Spleen (tissue), 11 donors: Measurements from ENCODE around the gene EVA1C. TPM values are rescaled to one million over a fixed set of nuclear protein-coding genes. Genes with fewer than 3 reads are reported as not detected.

Experiments
- DNase-seq: peaks from one replicate; pipeline ENCODE4 v3.0.0-alpha.2; 2020
- H3K27ac ChIP-seq, 8 donors: fragments of 200-600 bp; sonication (generic) in 7 of 8; 1 replicate in 4 of 8; 2 replicates in 4 of 8; pipeline versions ENCODE4 v1.5.0 to v1.8.0; 2016 to 2021; ENCODE audit warnings: inconsistent platforms in 4 of 8, mild to moderate bottlenecking in 4 of 8, moderate library complexity in 1 of 8
- H3K27me3 ChIP-seq, 7 donors: fragments of 200-600 bp; sonication (generic) in 6 of 7; replicated peaks in 1 of 7; 1 replicate in 4 of 7; 2 replicates in 3 of 7; pipeline versions ENCODE4 v1.5.0 to v1.8.0; 2016 to 2021; ENCODE audit warnings: inconsistent platforms in 3 of 7, mild to moderate bottlenecking in 1 of 7
- H3K36me3 ChIP-seq, 6 donors: fragments of 200-600 bp; sonication (generic) in 5 of 6; 1 replicate in 4 of 6; 2 replicates in 2 of 6; pipeline versions ENCODE4 v1.5.0 to v1.8.0; 2016 to 2021; ENCODE audit warnings: inconsistent platforms in 2 of 6
- H3K4me1 ChIP-seq, 6 donors: fragments of 200-600 bp; sonication (generic) in 5 of 6; 1 replicate in 3 of 6; 2 replicates in 3 of 6; pipeline versions ENCODE4 v1.5.0 to v1.8.0; 2016 to 2021; ENCODE audit warnings: inconsistent platforms in 3 of 6
- H3K4me3 ChIP-seq, 8 donors: fragments of 200-600 bp; sonication (generic) in 7 of 8; 1 replicate in 4 of 8; 2 replicates in 4 of 8; pipeline versions ENCODE4 v1.5.0 to v1.8.0; 2016 to 2021; ENCODE audit warnings: inconsistent platforms in 4 of 8, mild to moderate bottlenecking in 4 of 8, moderate library complexity in 2 of 8
- H3K9me3 ChIP-seq, 8 donors: fragments of 200-600 bp; sonication (generic) in 7 of 8; 1 replicate in 4 of 8; 2 replicates in 4 of 8; pipeline versions ENCODE4 v1.5.0 to v1.8.0; 2016 to 2021; ENCODE audit warnings: inconsistent platforms in 4 of 8
- POLR2A ChIP-seq, 3 donors: fragments of 450-650 bp; IDR thresholded peaks; one replicate each; pipeline ENCODE4 v1.5.1; 2017; ENCODE audit warnings: antibody characterized with exemption in 3 of 3, mild to moderate bottlenecking in 1 of 3
- POLR2AphosphoS5 ChIP-seq, 3 donors: sonication (generic); formaldehyde crosslinking; IDR thresholded peaks; one replicate each; pipeline ENCODE4 v1.5.1; 2017; ENCODE audit warnings: antibody characterized with exemption in 3 of 3
- WGBS, 5 donors: extraction: QIAGEN DNeasy Blood & Tissue Kit in 3 of 5; methylation state at CpG; one replicate each; pipeline versions ENCODE4 v1.1.5 to v1.1.7; 2013 to 2018; 5-methylcytosine and 5-hydroxymethylcytosine counted together
- intact Hi-C: fragments of 100-400 bp; cut with DNase I; formaldehyde crosslinking; loops from one replicate; pipeline ENCODE4 v1.15.0; 2023; ENCODE audit warnings: low total_unique reads
- polyA plus RNA-seq, 3 donors: library from polyadenylated mRNA; stranded (reverse); fragments of 200-250 nt; gene quantifications; one replicate each; pipeline ENCODE4 v1.2.1, GENCODE V29; 2013
- total RNA-seq, 7 donors: library from RNA; depleted of rRNA in 3 of 7; stranded (reverse); fragments of >200 nt in 3 of 7; fragmentation: NEBNext Ultra II Directional in 4 of 7; extraction: Animal tissue kit (Norgen Biotek cat#: 25700) in 4 of 7; gene quantifications; one replicate each; pipeline versions ENCODE4 v1.1.0 to v1.2.1, GENCODE V29; 2016 to 2021
- TF ChIP-seq, protein P1 (sequence below), 11 experiments: fragments of 200-600 bp in 7 of 11; fragments of 450-650 bp in 4 of 11; sonication (generic) in 4 of 11; IDR thresholded peaks in 8 of 11; conservative IDR thresholded peaks in 3 of 11; 1 replicate in 7 of 11; 2 replicates in 4 of 11; pipeline versions ENCODE4 v1.4.0 to v1.8.0; 2016 to 2021; ENCODE audit warnings: antibody characterized with exemption in 11 of 11, inconsistent platforms in 4 of 11, mild to moderate bottlenecking in 1 of 11
- donor health status: healthy with polysubstance abuse.
- donor health status: DM: no; HTN: no; CAD: no; lungs with moderate emphysema.
- donor health status: DM: no; HTN: no; CAD: no.
- donor health status: Bipolar disorder and iron deficiency.
- donor health status: healthy.
- donor health status: DM: no; HTN: no; CAD: no.
- donor health status: DM: yes; HTN: yes; CAD: no.

The EVA1C gene
- total and polyA plus RNA-seq, 10 donors, result 11.9 to 39.4 (median 25.4) TPM

DNA sequence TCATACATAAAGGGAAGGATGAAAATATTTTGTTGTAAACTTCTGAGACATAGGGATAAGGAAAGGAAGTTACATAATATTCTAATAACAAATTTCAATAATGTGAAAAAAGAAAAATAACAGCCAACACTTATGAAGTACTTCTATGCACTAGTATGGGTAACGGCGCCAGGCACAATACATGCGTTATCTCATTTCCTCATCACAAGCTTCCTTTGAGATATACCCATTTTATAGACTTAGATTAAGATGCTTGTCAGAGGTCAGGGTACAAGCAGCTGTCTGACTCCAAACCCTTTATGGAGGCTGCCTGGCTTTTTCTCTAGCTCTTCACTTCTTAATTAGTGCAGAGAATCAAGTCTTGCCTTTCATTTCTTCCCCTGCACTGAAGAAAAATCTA, 131.5 kb downstream of the EVA1C start:
- Histone ChIP-seq H3K27me3 (no peaks in the 10 kb centered on the region), H3K36me3 (no peaks in the 10 kb centered on the region), H3K27ac (no peak overlapping the region), H3K4me3 (no peak overlapping the region), H3K9me3 (no peaks in the 10 kb centered on the region), H3K4me1 (peaks cover 0 to 1% (median 0%) of the 10 kb centered on the region in 6 donors)
- TF ChIP-seq, protein P1, sequence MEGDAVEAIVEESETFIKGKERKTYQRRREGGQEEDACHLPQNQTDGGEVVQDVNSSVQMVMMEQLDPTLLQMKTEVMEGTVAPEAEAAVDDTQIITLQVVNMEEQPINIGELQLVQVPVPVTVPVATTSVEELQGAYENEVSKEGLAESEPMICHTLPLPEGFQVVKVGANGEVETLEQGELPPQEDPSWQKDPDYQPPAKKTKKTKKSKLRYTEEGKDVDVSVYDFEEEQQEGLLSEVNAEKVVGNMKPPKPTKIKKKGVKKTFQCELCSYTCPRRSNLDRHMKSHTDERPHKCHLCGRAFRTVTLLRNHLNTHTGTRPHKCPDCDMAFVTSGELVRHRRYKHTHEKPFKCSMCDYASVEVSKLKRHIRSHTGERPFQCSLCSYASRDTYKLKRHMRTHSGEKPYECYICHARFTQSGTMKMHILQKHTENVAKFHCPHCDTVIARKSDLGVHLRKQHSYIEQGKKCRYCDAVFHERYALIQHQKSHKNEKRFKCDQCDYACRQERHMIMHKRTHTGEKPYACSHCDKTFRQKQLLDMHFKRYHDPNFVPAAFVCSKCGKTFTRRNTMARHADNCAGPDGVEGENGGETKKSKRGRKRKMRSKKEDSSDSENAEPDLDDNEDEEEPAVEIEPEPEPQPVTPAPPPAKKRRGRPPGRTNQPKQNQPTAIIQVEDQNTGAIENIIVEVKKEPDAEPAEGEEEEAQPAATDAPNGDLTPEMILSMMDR (IDR thresholded peaks at IDR 0.05 in 8 of 11, conservative IDR thresholded peaks at IDR 0.05 in 3 of 11), result no peak
- no peak for TF ChIP-seq POLR2A (IDR thresholded peaks at IDR 0.05)
- no peak for TF ChIP-seq POLR2AphosphoS5 (IDR thresholded peaks at IDR 0.05)
- intact Hi-C loops, result no loop called here
- 60 to 80% (median 64%) methylated on average over 3 of the region's 3 CpGs for WGBS, 5 donors
- no peak for DNase-seq

DNA sequence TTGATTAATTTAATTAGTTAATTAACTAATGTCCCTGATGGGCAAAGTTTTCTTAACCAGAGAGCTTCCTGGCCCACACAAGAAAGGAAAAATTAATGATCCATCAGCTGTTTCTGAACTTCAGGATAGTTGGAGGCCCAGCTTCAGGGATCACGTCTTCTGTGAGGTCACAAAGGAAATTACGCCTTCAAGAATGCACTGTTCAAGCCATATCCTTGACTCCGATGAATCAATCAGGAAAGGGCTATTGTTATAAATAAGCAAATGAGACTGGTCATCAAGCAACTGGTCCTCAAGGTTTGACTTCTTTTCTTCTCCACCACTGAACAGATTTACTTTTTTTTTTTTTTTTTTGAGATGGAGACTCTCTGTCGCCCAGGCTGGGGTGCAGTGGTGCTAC, 132.2 kb downstream of the EVA1C start:
- 75 to 84% (median 78%) methylated on average over 4 of the region's 4 CpGs for WGBS, 5 donors
- DNase-seq, result no peak
- intact Hi-C loops, result no loop called here
- Histone ChIP-seq H3K27me3 (no peaks in the 10 kb centered on the region), H3K4me1 (peaks cover 0 to 4% (median 0%) of the 10 kb centered on the region in 6 donors), H3K9me3 (no peaks in the 10 kb centered on the region), H3K36me3 (no peaks in the 10 kb centered on the region), H3K27ac (no peak overlapping the region), H3K4me3 (no peak overlapping the region)
- TF ChIP-seq, protein P1 (IDR thresholded peaks at IDR 0.05 in 8 of 11, conservative IDR thresholded peaks at IDR 0.05 in 3 of 11), result no peak
- TF ChIP-seq POLR2A (IDR thresholded peaks at IDR 0.05) (no peak), POLR2AphosphoS5 (IDR thresholded peaks at IDR 0.05) (no peak)

- 87 to 94% (median 89%) methylated on average over 6 of the region's 6 CpGs for WGBS, 5 donors
- no peaks in the 10 kb centered on the region for H3K27me3 ChIP-seq
- no peak for DNase-seq
- H3K4me3 ChIP-seq, result no peak overlapping the region
- no peaks in the 10 kb centered on the region for H3K36me3 ChIP-seq
- peaks cover 0 to 4% (median 0%) of the 10 kb centered on the region in 6 donors for H3K4me1 ChIP-seq
- no peaks in the 10 kb centered on the region for H3K9me3 ChIP-seq
- intact Hi-C loops, result no loop called here
- no peak overlapping the region for H3K27ac ChIP-seq
- TF ChIP-seq, protein P1 (IDR thresholded peaks at IDR 0.05 in 8 of 11, conservative IDR thresholded peaks at IDR 0.05 in 3 of 11), result no peak
- TF ChIP-seq POLR2AphosphoS5 (IDR thresholded peaks at IDR 0.05) (no peak), POLR2A (IDR thresholded peaks at IDR 0.05) (no peak)
Measured at GRCh38 chr21:32545948-32546441, 133.5 kb downstream of the EVA1C start.

DNA sequence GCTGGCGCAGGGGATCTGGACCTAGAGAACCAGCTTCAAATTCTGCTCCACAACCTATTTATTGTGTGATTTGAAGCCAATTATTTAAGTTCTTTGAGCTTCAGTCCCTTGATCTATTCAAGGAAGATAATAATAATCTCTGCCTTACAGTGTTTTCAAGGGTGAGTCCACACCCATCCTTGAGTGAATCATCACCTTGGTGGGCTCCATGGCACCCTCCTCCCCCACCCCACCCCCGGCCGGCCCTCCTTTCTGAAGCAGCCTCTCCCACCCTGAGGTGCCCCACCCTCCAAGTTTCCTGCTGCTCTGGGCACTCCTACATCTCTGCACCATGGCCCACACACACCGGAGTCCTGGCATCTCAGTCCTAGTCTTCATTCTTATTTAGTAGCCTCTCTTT, 134.5 kb downstream of the EVA1C start:
- 85 to 97% (median 88%) methylated on average over 4 of the region's 4 CpGs for WGBS, 5 donors
- Histone ChIP-seq H3K27ac (no peak overlapping the region), H3K9me3 (no peaks in the 10 kb centered on the region), H3K4me1 (peaks cover 0 to 4% (median 0%) of the 10 kb centered on the region in 6 donors), H3K4me3 (no peak overlapping the region), H3K36me3 (no peaks in the 10 kb centered on the region), H3K27me3 (no peaks in the 10 kb centered on the region)
- DNase-seq, result no peak
- TF ChIP-seq POLR2AphosphoS5 (IDR thresholded peaks at IDR 0.05), result no peak
- no peak for TF ChIP-seq POLR2A (IDR thresholded peaks at IDR 0.05)
- TF ChIP-seq, protein P1 (IDR thresholded peaks at IDR 0.05 in 8 of 11, conservative IDR thresholded peaks at IDR 0.05 in 3 of 11), result no peak
- intact Hi-C loops, result no loop called here
